Camera-type eye (tissue), 1 donor: ENCODE data around the gene ENTPD7. TPM values are rescaled to one million over a fixed set of nuclear protein-coding genes. Genes with fewer than 3 reads are reported as not detected.

Source experiments
- total RNA-seq: library from RNA; depleted of rRNA; stranded (reverse); fragments of >200 nt; gene quantifications from one replicate; pipeline ENCODE4 v1.2.3, GENCODE V29; 2014

Gene ENTPD7, protein sequence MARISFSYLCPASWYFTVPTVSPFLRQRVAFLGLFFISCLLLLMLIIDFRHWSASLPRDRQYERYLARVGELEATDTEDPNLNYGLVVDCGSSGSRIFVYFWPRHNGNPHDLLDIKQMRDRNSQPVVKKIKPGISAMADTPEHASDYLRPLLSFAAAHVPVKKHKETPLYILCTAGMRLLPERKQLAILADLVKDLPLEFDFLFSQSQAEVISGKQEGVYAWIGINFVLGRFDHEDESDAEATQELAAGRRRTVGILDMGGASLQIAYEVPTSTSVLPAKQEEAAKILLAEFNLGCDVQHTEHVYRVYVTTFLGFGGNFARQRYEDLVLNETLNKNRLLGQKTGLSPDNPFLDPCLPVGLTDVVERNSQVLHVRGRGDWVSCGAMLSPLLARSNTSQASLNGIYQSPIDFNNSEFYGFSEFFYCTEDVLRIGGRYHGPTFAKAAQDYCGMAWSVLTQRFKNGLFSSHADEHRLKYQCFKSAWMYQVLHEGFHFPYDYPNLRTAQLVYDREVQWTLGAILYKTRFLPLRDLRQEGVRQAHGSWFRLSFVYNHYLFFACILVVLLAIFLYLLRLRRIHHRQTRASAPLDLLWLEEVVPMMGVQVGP
- 16.7 TPM for total RNA-seq

GRCh38 chr10:99659031-99659867, at the start of gene ENTPD7:
ENTPD7 (plus strand) TSS chr10:99659509; CDS start chr10:99659957, 448 bp downstream.

GRCh38 chr10:99619851-99620710, 39.2 kb upstream of the ENTPD7 start, which contains the start of gene SLC25A28:
SLC25A28 (minus strand) TSS chr10:99620439; CDS start chr10:99620335, 104 bp downstream.

DNA sequence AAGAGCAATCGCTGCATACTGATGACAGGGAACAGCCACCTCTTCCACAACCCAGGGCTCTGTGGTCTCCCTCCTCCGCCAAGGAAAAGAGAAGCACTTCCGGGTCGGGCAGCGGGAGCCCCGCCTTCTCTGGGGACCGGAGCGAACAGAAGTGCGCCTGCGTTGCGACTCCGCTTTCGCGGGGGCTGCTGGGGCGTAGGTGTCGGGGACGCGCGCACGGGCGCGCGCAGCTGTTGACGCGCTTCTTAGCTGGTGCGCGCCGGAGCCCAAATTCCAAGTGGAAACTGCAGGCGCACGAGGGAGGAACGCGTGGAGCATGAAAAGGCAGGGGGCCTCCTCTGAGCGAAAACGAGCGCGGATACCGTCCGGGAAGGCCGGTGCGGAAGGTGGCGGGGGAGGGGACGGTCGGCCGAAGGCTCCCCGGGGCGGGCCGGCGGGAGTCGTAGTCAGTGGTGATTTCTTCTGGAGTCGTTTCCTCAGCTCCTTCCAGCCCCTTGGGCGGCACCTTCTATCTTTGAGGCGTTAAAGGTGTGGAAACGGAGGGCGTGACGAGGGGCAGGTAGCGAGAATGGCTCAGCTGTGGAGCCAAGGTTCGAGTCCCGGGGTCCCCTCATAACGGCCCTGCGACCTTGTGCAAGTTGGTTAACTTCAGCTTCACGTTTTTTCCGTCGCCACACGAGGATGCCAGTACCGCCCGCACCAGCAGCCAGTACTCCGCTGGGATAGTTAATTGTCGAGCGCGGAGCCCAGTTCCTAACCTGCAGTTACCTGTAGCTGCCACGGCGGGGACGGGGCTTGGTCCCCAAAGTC, 72.9 kb downstream of the ENTPD7 start, which contains the start of the genes COX15 and CUTC:
Gene COX15, minus strand, starts transcription at position 95 of the 810 bp plus-strand sequence. Its CDS starts 78 bp downstream, at position 17.
Gene CUTC, plus strand, starts transcription at position 202 of the 810 bp plus-strand sequence. Its CDS starts 115 bp downstream, at position 317.

Other genes with a start within 250 kb of the ENTPD7 start
- gene GOT1, start 228.9 kb upstream of the ENTPD7 start, total RNA-seq: 26.1 TPM
- not detected for gene NKX2-3, start 126.6 kb upstream of the ENTPD7 start, total RNA-seq
- gene SLC25A28, start 39.1 kb upstream of the ENTPD7 start, total RNA-seq: 17.3 TPM
- gene COX15, start 72.6 kb downstream of the ENTPD7 start, total RNA-seq: 54.6 TPM
- 31.0 TPM for gene CUTC, start 72.7 kb downstream of the ENTPD7 start, total RNA-seq
- gene ABCC2, start 123.1 kb downstream of the ENTPD7 start, total RNA-seq: 3.4 TPM